ENCODE results near the gene SH2D6.
"Not testable (repeated sequence)": the region's sequence is repeated elsewhere in the genome, so short reads cannot be mapped to it uniquely, and the experiment has no call there.

SH2D6 gene

GRCh38 chr2:85398426-85399182 lies 19.9 kb upstream of the SH2D6 start:
- no peak for DNase-seq (ENCODE audit: low read depth in 2 of 2)

DNA sequence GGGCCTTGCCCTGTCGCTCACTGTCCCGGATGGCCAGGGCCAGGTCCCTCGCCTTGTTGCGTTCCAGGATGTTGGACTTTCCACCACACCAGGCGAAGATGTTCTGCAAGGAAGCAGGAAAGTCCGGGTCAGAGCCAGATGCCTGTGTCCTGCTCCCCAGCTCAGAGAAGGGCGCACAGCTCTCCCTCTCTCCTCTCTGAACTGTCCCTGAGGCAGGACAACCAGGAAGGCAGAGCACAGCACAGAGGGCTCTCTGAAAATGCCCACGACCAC lies 19.4 kb upstream of the SH2D6 start:
- DNase-seq (ENCODE audit: low read depth in 2 of 2): no peak

DNA sequence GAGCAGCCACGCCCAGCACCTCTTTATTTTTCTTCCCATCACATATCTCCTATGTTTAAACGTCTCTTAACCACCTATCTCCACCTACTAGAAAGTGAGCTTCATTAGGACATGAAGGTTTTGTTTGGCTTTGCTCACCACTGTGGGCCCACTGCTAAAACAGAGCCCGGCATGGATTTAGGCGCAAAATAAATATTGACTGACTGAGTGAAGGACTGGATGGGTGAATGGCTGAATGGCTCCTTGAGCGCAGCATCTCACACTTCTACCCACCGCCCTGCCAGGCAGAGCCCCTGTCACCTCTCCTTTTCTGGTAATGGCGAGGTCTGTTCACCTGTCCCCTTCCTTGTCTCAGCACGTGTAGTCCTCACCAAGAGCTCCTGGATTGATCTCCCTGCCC lies 18.5 kb upstream of the SH2D6 start:
- no peak for DNase-seq (ENCODE audit: low read depth in 2 of 2)

- no peak for DNase-seq (ENCODE audit: low read depth in 2 of 2)
Measured at GRCh38 chr2:85400541-85401463, 17.7 kb upstream of the SH2D6 start.

- DNase-seq (ENCODE audit: low read depth in 2 of 2): no peak
Measured at GRCh38 chr2:85401464-85401805, 17.1 kb upstream of the SH2D6 start.

DNA sequence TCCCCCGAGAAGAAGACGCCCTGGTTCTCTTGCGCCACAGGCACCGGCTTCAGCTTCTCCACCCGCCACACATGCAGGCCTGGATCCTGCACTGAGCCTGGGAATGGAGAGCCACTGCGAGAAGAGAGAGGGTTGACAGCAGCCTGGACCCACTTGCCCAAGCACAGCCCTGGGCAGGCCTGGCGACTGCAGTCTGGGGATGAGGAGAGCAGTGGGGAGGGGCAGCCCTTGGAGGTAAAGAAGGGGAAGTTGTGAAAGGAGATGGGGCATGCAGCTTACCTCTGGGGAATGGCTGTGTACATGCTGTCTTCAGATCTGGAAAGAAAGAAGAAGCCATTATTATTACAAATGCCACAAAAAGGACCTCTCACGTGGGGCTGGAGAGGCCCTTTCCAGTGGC lies 16.7 kb upstream of the SH2D6 start:
- DNase-seq (ENCODE audit: low read depth in 2 of 2): no peak

DNA sequence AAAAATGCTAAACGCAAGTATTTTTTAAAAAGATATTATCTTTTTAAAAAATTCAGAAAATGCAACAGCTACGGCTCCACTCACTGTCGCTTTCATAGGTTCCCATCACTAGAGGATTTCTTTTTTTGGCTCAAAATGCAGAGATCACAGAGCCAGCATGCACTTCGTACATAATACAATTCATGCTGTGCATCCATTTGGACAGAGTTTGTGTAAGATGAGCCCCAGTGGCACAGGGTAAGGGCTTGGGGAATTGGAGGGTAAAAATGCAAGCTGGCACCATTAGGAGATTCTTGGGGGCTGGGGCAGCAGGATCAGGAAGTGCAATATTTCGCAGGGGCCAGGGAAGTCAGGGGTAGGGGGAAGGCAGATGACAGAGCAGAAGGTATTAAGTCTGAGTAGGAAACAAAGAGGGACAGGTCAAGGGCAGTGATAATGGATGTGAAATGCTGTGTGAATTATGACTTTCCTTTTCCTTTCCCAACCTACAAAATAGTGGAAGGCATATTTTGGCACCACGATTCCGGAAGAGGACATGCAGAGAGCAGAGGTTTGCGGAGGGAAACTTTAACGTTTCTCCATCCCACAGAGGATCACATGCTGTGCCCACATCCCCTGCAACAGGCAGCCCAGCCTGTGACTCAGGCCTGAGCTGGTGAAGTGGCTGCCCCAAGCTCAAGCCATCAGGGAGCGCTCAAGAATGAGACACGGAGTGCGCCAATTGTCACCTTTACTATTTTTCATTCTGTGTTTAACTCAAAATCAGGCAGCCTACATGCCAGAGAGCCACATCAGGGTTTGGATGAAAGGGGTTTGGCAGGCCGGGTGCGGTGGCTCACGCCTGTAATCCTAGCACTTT lies 13.1 kb upstream of the SH2D6 start:
- DNase-seq (ENCODE audit: low read depth in 2 of 2): peak; percentile 42 to 50

- no peak for DNase-seq (ENCODE audit: low read depth in 2 of 2)
Measured at GRCh38 chr2:85409845-85410583, 8.5 kb upstream of the SH2D6 start, which contains the start of gene CAPG. TSS of gene CAPG (minus strand) at chr2:85410366. CDS start at chr2:85402145, 8,221 bp downstream.

DNA sequence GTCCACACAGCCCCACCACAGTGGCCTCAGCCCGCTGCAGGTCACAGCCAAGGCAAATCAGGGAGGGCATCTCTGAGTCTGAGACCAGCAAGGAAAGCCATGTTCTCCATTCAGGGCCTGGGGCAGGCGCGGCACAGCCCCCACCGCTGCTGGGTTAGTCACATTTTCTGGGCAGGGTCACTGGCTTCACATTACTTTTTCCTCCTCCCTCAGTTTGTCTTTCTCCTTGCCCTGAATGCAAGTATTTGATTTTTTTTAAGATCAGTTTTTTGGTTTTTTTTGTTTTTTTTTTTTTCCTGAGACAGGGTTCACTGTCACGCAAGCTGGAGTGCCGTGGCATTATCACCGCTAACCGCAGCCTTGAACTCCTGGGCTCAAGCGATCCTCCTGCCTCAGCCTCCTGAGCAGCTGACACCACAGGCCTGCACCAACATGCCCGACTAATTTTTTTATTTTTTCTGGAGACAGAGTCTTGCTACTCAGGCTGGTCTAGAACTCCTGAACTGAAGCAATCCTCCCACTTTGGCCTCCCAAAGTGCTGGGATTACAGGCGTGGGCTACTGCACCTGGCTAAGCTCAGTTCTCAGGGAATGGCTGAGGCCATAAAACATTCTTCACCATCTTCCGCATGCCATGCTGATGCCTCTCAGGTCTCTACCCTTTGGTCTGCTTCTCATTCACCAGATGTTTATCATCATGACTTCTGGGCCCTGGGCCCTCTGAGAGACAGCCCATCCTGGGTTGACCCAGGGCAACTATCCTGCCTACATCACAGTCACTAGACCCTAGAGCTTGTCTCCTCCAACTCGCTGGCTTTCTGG lies 7.7 kb upstream of the SH2D6 start:
- no peak for DNase-seq (ENCODE audit: low read depth in 2 of 2)

GRCh38 chr2:85411405-85411748 lies 7.1 kb upstream of the SH2D6 start:
- DNase-seq (ENCODE audit: low read depth in 2 of 2): no peak

GRCh38 chr2:85413592-85414420 lies 4.7 kb upstream of the SH2D6 start:
- DNase-seq (ENCODE audit: low read depth in 2 of 2): no peak

DNA sequence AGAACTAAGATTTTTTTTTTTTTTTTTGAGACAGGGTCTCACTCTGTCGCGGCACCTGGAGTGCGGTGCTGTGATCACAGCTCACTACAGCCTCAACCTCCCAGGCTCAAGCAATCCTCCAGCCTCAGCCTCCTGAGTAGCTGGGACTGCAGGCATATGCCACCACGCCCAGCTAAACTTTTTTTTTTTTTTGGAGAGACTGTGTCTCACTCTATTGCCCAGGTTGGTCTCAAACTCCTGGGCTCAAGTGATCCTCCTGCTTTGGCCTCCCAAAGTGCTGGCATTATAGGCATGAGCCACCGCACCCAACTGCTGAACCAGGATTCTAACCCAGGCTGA lies 4.1 kb upstream of the SH2D6 start:
- not testable (repeated sequence) for DNase-seq (ENCODE audit: low read depth in 2 of 2)

DNA sequence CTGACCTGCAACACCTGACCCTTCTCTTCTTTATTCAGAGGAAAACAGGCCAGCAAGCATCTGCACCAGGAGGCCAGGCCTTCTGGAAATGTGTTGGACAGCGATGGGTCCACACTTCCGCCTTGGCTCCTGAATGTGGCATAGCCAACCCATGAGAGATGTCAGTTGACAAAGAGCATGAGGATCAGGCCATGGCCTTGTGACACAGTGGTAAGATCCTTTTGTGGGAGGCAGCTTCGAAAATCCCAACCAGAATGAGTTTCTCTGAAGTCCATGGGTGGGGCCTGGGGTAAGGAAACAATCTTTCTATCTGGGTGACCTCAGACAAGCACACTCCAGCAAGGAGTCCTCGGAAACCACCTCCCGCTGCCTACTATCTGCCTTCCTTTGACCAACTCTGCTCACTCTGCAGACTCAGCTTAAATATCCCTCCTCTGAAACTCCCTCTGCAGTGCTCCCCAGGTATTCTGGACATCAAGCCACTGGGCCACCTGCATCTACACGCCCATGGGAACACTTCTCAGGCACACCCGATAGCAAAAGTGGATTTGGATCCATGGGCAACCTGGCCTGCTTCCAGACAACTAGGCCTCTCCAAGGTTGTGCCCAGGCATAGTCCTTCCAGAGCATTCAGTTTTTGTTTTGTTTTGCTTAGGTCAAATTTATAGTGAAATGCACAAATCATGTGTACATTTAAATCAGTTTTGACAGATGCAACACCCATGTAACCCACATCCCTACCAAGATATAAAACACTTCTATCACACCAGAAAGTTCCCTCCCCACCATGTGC lies 3.6 kb upstream of the SH2D6 start:
- DNase-seq (ENCODE audit: low read depth in 2 of 2): no peak

- no peak for DNase-seq (ENCODE audit: low read depth in 2 of 2)
Measured at GRCh38 chr2:85415980-85416650, 2.4 kb upstream of the SH2D6 start.

GRCh38 chr2:85419009-85419675 lies 628 bp downstream of the SH2D6 start:
- no peak for DNase-seq (ENCODE audit: low read depth in 2 of 2)

- DNase-seq (ENCODE audit: low read depth in 2 of 2): peak; percentile 80 to 81
Measured at GRCh38 chr2:85420536-85421259, 2.2 kb downstream of the SH2D6 start.
